Stimulated activated CD4-positive, alpha-beta T cell treated with anti-CD3 and anti-CD28 coated beads, Interleukin-4, amount 100 ng/mL, for 24 hours (primary cell): ENCODE data around the gene GALNT18.
"Not testable (repeated sequence)": the region's sequence is repeated elsewhere in the genome, so short reads cannot be mapped to it uniquely, and the experiment has no call there.

Experiments used
- DNase-seq: peaks from one replicate; pipeline ENCODE4 v3.0.0-alpha.2; 2020

The GALNT18 gene

GRCh38 chr11:11378184-11378940, 243.4 kb downstream of the GALNT18 start:
- DNase-seq: no peak

GRCh38 chr11:11374358-11375148, 247.3 kb downstream of the GALNT18 start:
- no peak for DNase-seq

GRCh38 chr11:11373934-11374333, 247.9 kb downstream of the GALNT18 start:
- no peak for DNase-seq

- no peak for DNase-seq
Measured at GRCh38 chr11:11372461-11372860, 249.3 kb downstream of the GALNT18 start.

- no peak for DNase-seq
Measured at GRCh38 chr11:11370962-11371303, 250.9 kb downstream of the GALNT18 start.

- DNase-seq: no peak
Measured at GRCh38 chr11:11370255-11370961, 251.4 kb downstream of the GALNT18 start.

GRCh38 chr11:11366793-11367192, 255.0 kb downstream of the GALNT18 start:
- no peak for DNase-seq

GRCh38 chr11:11363674-11364073, 258.1 kb downstream of the GALNT18 start:
- DNase-seq: no peak

GRCh38 chr11:11359611-11360010, 262.2 kb downstream of the GALNT18 start:
- DNase-seq: no peak

- no peak for DNase-seq
Measured at GRCh38 chr11:11356842-11357241, 265.0 kb downstream of the GALNT18 start.

GRCh38 chr11:11352878-11353277, 268.9 kb downstream of the GALNT18 start, which contains the start of gene CSNK2A3:
Gene CSNK2A3, minus strand, starts transcription at chr11:11353250. Its CDS starts 131 bp downstream, at chr11:11353119.
- DNase-seq: not testable (repeated sequence)

- not testable (repeated sequence) for DNase-seq
Measured at GRCh38 chr11:11351851-11352250, 270.0 kb downstream of the GALNT18 start.

GRCh38 chr11:11351042-11351586, 270.7 kb downstream of the GALNT18 start:
- no peak for DNase-seq

- DNase-seq: no peak
Measured at GRCh38 chr11:11349870-11350337, 271.9 kb downstream of the GALNT18 start.

- no peak for DNase-seq
Measured at GRCh38 chr11:11349106-11349825, 272.5 kb downstream of the GALNT18 start.

GRCh38 chr11:11348303-11348702, 273.5 kb downstream of the GALNT18 start:
- no peak for DNase-seq

- DNase-seq: no peak
Measured at GRCh38 chr11:11347592-11347991, 274.2 kb downstream of the GALNT18 start.

GRCh38 chr11:11346303-11346702, 275.5 kb downstream of the GALNT18 start:
- no peak for DNase-seq

- DNase-seq: no peak
Measured at GRCh38 chr11:11345099-11345498, 276.7 kb downstream of the GALNT18 start.

- no peak for DNase-seq
Measured at GRCh38 chr11:11344045-11344444, 277.8 kb downstream of the GALNT18 start.

GRCh38 chr11:11338304-11338703, 283.5 kb downstream of the GALNT18 start:
- DNase-seq: no peak

GRCh38 chr11:11336664-11337063, 285.1 kb downstream of the GALNT18 start:
- DNase-seq: no peak
